Measurements from ENCODE around the gene BRCC3.
A peak's percentile ranks its signal among the peaks of the same experiment; 100 is the strongest.

Gene BRCC3

DNA sequence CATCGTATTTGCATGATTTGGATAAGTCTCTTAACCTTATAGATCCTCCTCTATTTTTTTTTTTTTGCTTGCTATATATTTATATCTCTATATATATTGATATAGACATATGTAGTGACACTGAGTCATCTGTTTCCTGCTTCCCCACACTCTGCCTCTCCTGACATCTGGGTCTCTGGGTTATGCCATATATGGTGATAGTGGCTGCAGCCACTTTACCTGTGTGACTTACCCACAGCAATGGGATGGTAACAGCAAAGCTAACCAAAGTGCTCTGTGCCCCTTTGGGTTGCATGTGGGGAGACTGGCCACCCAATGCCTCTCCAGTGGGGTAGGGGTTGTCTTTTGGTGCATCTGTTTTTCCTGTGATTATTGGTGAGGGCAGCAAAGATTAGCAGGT lies 14.8 kb upstream of the BRCC3 start:
- no peak for TF ChIP-seq Cebpa-rat (IDR thresholded peaks at IDR 0.05)
- Histone ChIP-seq H3K4me3 (no peak overlapping the region), H3K9ac (no peak overlapping the region), H3K36me3 (peaks cover 51% of the 10 kb centered on the region), H3K9me3 (no peaks in the 10 kb centered on the region), H3K4me1 (no peaks in the 10 kb centered on the region), H3K4me2 (no peak overlapping the region), H3K27me3 (peaks cover 90% of the 10 kb centered on the region), H3K27ac (no peak overlapping the region), H4K20me1 (peaks cover 25% of the 10 kb centered on the region; the same call in 1 of the 2 replicates)

DNA sequence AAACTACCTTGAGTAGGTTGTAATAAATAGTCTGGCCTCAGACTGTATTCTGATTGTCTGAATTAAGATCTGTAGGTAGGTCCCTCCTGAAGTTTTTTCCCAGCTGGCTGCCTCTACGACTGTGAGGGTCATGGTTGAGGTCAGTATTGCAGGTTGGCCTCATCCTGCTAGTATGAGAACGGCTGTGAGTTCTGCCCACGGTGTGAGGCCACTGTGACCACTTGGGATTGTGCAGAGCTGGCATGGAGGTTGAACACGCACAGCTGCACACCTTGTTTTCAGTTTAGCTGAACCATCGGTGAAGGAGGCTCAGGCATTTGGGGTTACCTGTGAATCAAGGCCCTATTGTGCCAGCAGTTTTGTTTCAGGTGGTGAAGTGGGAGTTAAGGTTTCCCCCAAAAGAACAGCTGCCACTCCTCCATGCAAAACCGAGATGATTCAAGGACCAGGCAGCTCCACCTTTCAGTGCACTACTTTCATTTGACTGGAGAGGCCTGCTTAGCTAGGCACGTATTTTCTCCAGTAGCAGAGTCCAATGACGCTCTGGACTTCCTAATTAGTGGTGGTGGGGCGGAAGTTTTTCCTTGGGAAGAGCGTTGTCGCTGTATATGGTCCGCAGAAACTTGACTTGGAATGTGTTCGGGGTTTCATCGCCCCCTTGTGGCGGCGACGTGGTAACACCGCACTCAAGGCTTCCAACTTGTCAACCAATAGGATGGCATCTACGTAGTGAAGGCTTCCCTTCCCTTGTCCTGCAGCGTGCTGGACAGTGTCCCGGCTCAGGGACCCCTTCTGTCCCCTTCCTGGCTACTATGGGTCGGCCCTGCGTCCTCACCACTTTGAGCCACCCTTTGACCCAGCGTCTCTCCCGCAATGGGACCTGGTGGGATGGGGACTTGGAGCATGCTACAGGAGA lies 14.2 kb upstream of the BRCC3 start:
- no peaks in the 10 kb centered on the region for H3K4me1 ChIP-seq
- H3K4me3 ChIP-seq: no peak overlapping the region
- no peak for TF ChIP-seq Cebpa-rat (IDR thresholded peaks at IDR 0.05)
- H3K4me2 ChIP-seq: no peak overlapping the region
- H3K27ac ChIP-seq: no peak overlapping the region
- peaks cover 45% of the 10 kb centered on the region for H3K36me3 ChIP-seq
- H4K20me1 ChIP-seq: peaks cover 20% of the 10 kb centered on the region; the same call in 1 of the 2 replicates
- H3K27me3 ChIP-seq: peaks cover 89% of the 10 kb centered on the region
- H3K9ac ChIP-seq: no peak overlapping the region
- H3K9me3 ChIP-seq: no peaks in the 10 kb centered on the region

DNA sequence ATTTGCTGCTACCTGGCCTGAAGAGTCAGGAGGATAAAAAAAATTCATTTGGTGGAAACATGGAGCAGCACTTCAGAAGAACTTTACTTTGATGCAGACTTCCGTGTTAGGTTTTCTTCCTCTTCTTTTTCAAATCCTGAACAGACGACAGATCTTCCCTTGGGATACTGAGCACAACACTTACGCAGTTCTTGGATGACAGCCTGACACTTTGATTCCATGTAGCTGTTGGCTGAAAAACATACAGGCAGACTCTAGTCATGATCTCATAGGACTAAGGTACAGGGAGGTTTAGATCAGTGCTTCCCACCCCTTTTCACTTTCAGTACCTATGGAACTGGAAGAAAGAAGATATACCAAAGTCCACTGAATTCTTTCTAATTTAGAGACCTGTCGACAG lies 9.5 kb upstream of the BRCC3 start:
- no peaks in the 10 kb centered on the region for H3K4me1 ChIP-seq
- peaks cover 19% of the 10 kb centered on the region for H3K36me3 ChIP-seq
- peaks cover 97% of the 10 kb centered on the region for H3K27me3 ChIP-seq
- H3K9me3 ChIP-seq: no peaks in the 10 kb centered on the region
- H3K9ac ChIP-seq: no peak overlapping the region
- TF ChIP-seq Cebpa-rat (IDR thresholded peaks at IDR 0.05): no peak
- H3K4me3 ChIP-seq: no peak overlapping the region
- H3K27ac ChIP-seq: no peak overlapping the region
- H3K4me2 ChIP-seq: no peak overlapping the region
- peaks cover 20% of the 10 kb centered on the region; the same call in 1 of the 2 replicates for H4K20me1 ChIP-seq

DNA sequence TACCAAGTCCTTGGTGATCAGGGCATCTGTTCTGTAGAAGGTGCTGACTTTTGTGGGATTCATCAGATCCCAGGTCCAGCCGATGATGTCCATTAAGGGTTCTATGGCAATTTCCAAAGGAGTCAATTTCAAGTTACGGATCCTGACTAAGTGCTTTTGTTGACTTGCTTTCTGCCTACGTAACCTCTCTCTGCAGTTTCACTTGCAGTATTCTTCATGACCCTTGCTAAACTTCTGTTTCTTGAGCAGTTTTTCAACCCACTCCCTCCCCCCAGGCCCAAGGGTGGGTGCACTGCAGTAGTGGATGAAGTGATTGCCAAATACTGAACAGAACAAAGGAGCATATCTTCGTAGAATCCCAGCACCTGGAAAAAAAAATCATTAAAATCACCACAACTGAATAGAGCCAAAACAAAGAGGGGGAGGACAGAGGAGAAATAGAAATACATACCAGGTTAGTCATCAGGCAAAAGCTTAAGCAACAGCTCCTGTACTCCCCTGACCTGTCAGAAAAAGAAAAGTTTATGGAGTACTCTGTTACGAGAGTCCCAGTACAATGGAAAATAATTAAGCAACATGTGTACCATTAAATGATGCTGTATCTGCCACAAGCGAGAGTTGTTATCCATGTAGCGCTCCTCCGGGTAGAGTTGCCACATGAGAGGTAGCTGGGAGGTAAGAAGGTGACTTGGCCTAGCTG lies 6.1 kb upstream of the BRCC3 start:
- H3K36me3 ChIP-seq: peaks cover 5% of the 10 kb centered on the region; the same call in 1 of the 2 replicates
- H3K27me3 ChIP-seq: peaks cover 96% of the 10 kb centered on the region
- H3K9ac ChIP-seq: no peak overlapping the region
- H3K9me3 ChIP-seq: no peaks in the 10 kb centered on the region
- H4K20me1 ChIP-seq: 0 out of 2 replicates have a peak, but pooled peaks cover 12% of the 10 kb centered on the region
- H3K4me2 ChIP-seq: no peak overlapping the region
- H3K4me3 ChIP-seq: no peak overlapping the region
- no peak for TF ChIP-seq Cebpa-rat (IDR thresholded peaks at IDR 0.05)
- H3K4me1 ChIP-seq: peaks cover 9% of the 10 kb centered on the region
- H3K27ac ChIP-seq: no peak overlapping the region

DNA sequence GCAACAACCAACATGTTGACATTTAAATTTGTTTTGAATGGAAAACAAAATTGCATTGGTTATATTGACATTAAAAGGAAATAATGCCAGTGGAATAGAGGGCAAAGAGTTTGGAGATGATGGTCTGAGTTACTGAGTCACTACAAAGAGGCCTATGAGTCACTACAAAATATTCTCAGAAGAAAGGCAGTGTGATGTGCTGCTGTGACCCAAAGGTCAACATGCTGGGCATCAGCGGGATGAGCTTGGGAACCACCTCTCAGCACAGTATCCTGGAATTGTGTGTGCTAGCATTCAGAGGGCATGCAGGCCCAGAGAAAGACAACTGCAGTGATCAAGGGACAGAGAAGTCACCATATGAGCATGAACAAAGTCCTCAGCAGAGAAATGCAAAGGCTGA lies 3.1 kb upstream of the BRCC3 start:
- Histone ChIP-seq H3K9me3 (no peaks in the 10 kb centered on the region), H3K4me3 (no peak overlapping the region), H3K27me3 (peaks cover 78% of the 10 kb centered on the region), H3K4me1 (peaks cover 19% of the 10 kb centered on the region), H3K4me2 (no peak overlapping the region), H3K36me3 (no peaks in the 10 kb centered on the region), H3K9ac (no peak overlapping the region), H4K20me1 (0 out of 2 replicates have a peak, but pooled peaks cover 12% of the 10 kb centered on the region), H3K27ac (no peak overlapping the region)
- no peak for TF ChIP-seq Cebpa-rat (IDR thresholded peaks at IDR 0.05)

DNA sequence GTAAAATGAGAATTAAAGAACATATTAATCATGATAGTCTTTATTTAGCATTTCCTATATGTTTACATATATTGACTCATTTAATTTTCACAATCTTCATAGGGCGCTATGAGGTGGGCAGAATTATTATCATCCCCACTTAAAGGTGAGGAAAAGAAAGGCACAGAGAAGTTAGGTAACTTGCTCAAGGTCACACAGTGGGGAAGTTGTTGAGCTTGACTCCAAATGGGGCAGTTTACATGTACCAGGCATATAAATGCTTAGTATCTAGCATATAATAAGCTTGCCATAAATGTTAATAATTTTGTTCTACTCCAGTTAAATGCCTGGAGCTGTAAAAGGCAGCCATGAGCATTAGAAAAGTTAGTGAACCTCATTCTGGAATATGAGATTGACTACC lies 1.9 kb upstream of the BRCC3 start:
- 0 out of 2 replicates have a peak, but pooled peaks cover 12% of the 10 kb centered on the region for H4K20me1 ChIP-seq
- TF ChIP-seq Cebpa-rat (IDR thresholded peaks at IDR 0.05): no peak
- no peak overlapping the region for H3K27ac ChIP-seq
- peaks cover 79% of the 10 kb centered on the region for H3K27me3 ChIP-seq
- H3K4me3 ChIP-seq: peak overlapping the region; percentile 77
- peak overlapping the region; percentile 61 for H3K4me2 ChIP-seq
- H3K4me1 ChIP-seq: peaks cover 27% of the 10 kb centered on the region
- peaks cover 4% of the 10 kb centered on the region; the same call in 1 of the 2 replicates for H3K36me3 ChIP-seq
- no peaks in the 10 kb centered on the region for H3K9me3 ChIP-seq
- H3K9ac ChIP-seq: no peak overlapping the region; the same call in 1 of the 2 replicates

DNA sequence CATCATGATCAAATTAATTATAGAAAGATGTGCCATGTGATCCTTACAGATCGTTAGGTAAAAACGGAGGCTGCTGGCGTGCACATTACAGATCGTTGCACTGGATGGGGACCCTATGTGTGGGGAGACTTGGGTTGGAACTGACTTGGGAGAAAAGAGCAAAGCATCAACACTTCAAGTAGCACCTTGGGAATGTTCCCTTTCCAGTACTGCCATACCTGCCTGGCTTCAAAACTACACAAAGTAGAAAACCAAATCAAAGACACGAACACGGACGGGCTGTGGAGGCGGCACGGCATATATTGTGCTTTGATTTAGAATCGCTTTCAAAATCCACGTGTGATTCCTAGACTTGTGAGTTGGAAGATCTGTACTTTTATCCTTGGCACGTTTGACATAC lies 1.3 kb upstream of the BRCC3 start:
- Histone ChIP-seq H3K9me3 (no peaks in the 10 kb centered on the region), H3K4me1 (peaks cover 27% of the 10 kb centered on the region), H3K9ac (peak overlapping the region; percentile 80), H3K4me2 (peak overlapping the region; percentile 61), H3K36me3 (peaks cover 4% of the 10 kb centered on the region; the same call in 1 of the 2 replicates), H3K27me3 (peaks cover 75% of the 10 kb centered on the region), H3K27ac (peak overlapping the region; percentile 71; the same call in 1 of the 2 replicates), H4K20me1 (0 out of 2 replicates have a peak, but pooled peaks cover 14% of the 10 kb centered on the region), H3K4me3 (peak overlapping the region; percentile 77)
- no peak for TF ChIP-seq Cebpa-rat (IDR thresholded peaks at IDR 0.05)

DNA sequence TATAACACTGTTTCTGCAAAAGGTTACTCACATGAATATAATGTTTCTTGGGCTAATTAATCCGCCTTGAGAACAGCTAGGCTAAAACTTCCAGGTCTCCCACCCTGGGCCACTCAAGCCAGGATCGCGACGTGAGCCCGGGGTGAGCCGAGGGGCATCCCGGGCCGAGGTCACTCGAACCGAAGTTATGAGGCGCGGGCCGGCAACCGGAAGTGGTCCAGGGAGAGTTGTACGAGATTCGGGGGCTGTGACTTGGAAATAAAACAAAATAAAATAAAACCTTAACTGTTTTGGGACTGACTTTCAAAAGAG lies 689 bp upstream of the BRCC3 start:
- Histone ChIP-seq H3K9me3 (no peaks in the 10 kb centered on the region), H4K20me1 (0 out of 2 replicates have a peak, but pooled peaks cover 19% of the 10 kb centered on the region), H3K4me3 (peak overlapping the region; percentile 77), H3K4me2 (peak overlapping the region; percentile 61), H3K9ac (peak overlapping the region; percentile 80), H3K36me3 (peaks cover 4% of the 10 kb centered on the region; the same call in 1 of the 2 replicates), H3K27me3 (peaks cover 75% of the 10 kb centered on the region), H3K4me1 (peaks cover 27% of the 10 kb centered on the region), H3K27ac (peak overlapping the region; percentile 71)
- no peak for TF ChIP-seq Cebpa-rat (IDR thresholded peaks at IDR 0.05)

DNA sequence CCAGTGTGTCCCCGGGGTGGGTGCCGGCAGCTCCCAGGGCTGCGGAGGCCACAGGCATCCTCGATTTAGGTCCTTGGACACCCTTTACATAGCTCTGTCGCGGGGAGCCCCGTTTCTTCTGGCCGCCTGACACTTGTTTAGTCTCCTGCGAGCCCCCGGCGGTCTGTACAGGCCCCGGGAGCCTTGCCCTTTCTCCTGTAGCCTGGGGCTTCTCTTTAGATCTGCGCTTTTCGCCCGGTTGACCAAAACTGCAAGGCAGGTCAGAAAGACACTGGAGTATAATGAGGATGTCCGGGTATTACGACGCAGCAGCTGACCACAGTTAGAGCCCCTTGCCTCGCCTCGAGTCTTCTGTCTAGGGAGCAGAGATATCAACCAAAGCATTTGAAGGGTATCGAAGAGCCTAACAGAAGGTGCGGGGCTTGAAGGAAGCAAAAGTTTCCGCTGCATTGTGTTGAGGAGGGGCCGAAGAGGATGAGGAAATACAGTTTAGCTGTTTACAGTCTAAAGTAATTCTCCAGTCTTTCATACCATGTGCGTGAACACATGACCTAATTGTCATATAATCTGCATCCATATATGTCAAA lies 479 bp downstream of the BRCC3 start:
- Histone ChIP-seq H3K9ac (peak overlapping the region; percentile 86), H3K36me3 (peaks cover 16% of the 10 kb centered on the region), H3K4me2 (peak overlapping the region; percentile 42), H3K27ac (peak overlapping the region; percentile 77), H4K20me1 (0 out of 2 replicates have a peak, but pooled peaks cover 19% of the 10 kb centered on the region), H3K4me1 (peaks cover 27% of the 10 kb centered on the region), H3K4me3 (peak overlapping the region; percentile 77), H3K27me3 (peaks cover 75% of the 10 kb centered on the region), H3K9me3 (no peaks in the 10 kb centered on the region)
- no peak for TF ChIP-seq Cebpa-rat (IDR thresholded peaks at IDR 0.05)

All from BLaER1 (cell line).